OCI-LY3 (cell line): ENCODE results near the gene CBY1.

ENCODE experiments used
- H2AFZ ChIP-seq: fragments of 200-600, 300-600 bp; shearing (Covaris generic); 2 replicates; pipeline ENCODE4 v1.6.0; 2014; ENCODE audit warnings: antibody characterized with exemption, low read depth, low read length
- H3K27ac ChIP-seq: fragments of 200-600, 300-600 bp; sonication (generic); 2 replicates; pipeline ENCODE4 v1.5.1; 2014; ENCODE audit warnings: mild to moderate bottlenecking, low read length, moderate library complexity, mixed read lengths
- H3K27me3 ChIP-seq: fragments of 200-600, 300-600 bp; sonication (generic); 2 replicates; pipeline ENCODE4 v1.6.1; 2014; ENCODE audit warnings: low read depth, low read length, mixed read lengths
- H3K36me3 ChIP-seq: fragments of 200-600, 300-600 bp; sonication (generic); replicated peaks from 2 replicates; pipeline ENCODE3; 2014; ENCODE audit warnings: low read depth, low read length, mixed read lengths
- H3K4me1 ChIP-seq: fragments of 300-600, 200-600 bp; sonication (generic); 2 replicates; pipeline ENCODE4 v1.6.1; 2014; ENCODE audit warnings: low read length, mixed read lengths
- H3K4me2 ChIP-seq: fragments of 200-600, 300-600 bp; sonication (generic); 2 replicates; pipeline ENCODE4 v1.6.1; 2014; ENCODE audit warnings: low read length, mixed read lengths
- H3K4me3 ChIP-seq: fragments of 300-600, 200-600 bp; sonication (generic); 2 replicates; pipeline ENCODE4 v1.5.1; 2014; ENCODE audit warnings: antibody characterized with exemption, mild to moderate bottlenecking, low read length, moderate library complexity
- H3K79me2 ChIP-seq: fragments of 300-600, 200-600 bp; shearing (Covaris generic); 2 replicates; pipeline ENCODE4 v1.6.1; 2014; ENCODE audit warnings: mild to moderate bottlenecking, low read length, mixed read lengths
- H3K9ac ChIP-seq: fragments of 300-600, 200-600 bp; shearing (Covaris generic); 2 replicates; pipeline ENCODE4 v1.6.0; 2014; ENCODE audit warnings: mild to moderate bottlenecking, low read length, moderate library complexity
- H3K9me3 ChIP-seq: fragments of 200-600, 300-600 bp; shearing (Covaris generic); 2 replicates; pipeline ENCODE4 v1.6.1; 2014; ENCODE audit warnings: low read length, mixed read lengths; ENCODE audit not compliant: insufficient read depth
- H4K20me1 ChIP-seq: fragments of 200-600, 300-600 bp; sonication (generic); 2 replicates; pipeline ENCODE4 v1.6.1; 2016; ENCODE audit warnings: low read length, mixed read lengths; ENCODE audit not compliant: insufficient read depth
- CTCF ChIP-seq: fragments of 200-600, 300-600 bp; sonication (generic); IDR thresholded peaks from 2 replicates; pipeline ENCODE4 v1.5.1; 2014; ENCODE audit warnings: antibody characterized with exemption, low read length, low read depth
- EZH2phosphoT487 ChIP-seq: fragments of 200-600 bp; shearing (Covaris generic); IDR thresholded peaks from 2 replicates; pipeline ENCODE4 v1.6.1; 2018; ENCODE audit warnings: antibody characterized with exemption, mixed run types, low read depth

The CBY1 gene

GRCh38 chr22:38645430-38645829, 11.0 kb upstream of the CBY1 start:
- Histone ChIP-seq H3K9ac (no peak overlapping the region), H3K27ac (no peak overlapping the region)

GRCh38 chr22:38649841-38650522, 6.5 kb upstream of the CBY1 start:
- H3K4me2 ChIP-seq, result no peak overlapping the region
- H3K4me3 ChIP-seq, result no peak overlapping the region
- no peaks in the 10 kb centered on the region for H3K27me3 ChIP-seq
- TF ChIP-seq EZH2phosphoT487, result no peak
- no peak for TF ChIP-seq CTCF
- no peak overlapping the region for H3K9ac ChIP-seq
- H3K4me1 ChIP-seq, result no peaks in the 10 kb centered on the region
- H3K36me3 ChIP-seq, result no peaks in the 10 kb centered on the region
- H3K9me3 ChIP-seq, result no peaks in the 10 kb centered on the region
- H4K20me1 ChIP-seq, result no peaks in the 10 kb centered on the region
- no peak overlapping the region for H2AFZ ChIP-seq
- no peaks in the 10 kb centered on the region for H3K79me2 ChIP-seq
- no peak overlapping the region for H3K27ac ChIP-seq

More at GRCh38 chr22:38645430-38645829, 11.0 kb upstream of the CBY1 start:
- no peaks in the 10 kb centered on the region for H3K9me3 ChIP-seq
- no peak overlapping the region for H2AFZ ChIP-seq
- no peaks in the 10 kb centered on the region for H3K79me2 ChIP-seq
- no peaks in the 10 kb centered on the region for H4K20me1 ChIP-seq
- no peak overlapping the region for H3K4me3 ChIP-seq
- no peaks in the 10 kb centered on the region for H3K27me3 ChIP-seq
- H3K36me3 ChIP-seq, result no peaks in the 10 kb centered on the region
- TF ChIP-seq EZH2phosphoT487, result no peak
- no peak overlapping the region for H3K4me2 ChIP-seq
- no peaks in the 10 kb centered on the region for H3K4me1 ChIP-seq

DNA sequence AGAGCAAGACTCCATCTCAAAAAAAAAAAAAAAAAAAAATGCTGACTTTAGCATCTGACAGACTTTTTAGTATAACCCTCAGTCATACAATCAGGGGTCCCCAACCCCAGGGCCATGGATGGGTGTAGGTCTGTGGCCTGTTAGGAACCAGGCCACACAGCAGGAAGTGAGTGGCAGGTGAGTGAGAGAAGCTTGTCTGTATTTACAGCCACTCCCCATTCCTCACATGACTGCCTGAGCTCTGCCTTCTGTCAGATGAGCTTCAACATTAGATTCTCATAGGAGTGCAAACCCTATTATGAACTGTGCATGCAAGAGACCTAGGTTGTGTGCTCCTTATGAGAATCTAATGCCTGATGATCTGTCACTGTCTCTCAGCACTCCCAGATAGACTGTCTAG, 3.6 kb upstream of the CBY1 start:
- H3K36me3 ChIP-seq, result no peaks in the 10 kb centered on the region
- H3K9me3 ChIP-seq, result no peaks in the 10 kb centered on the region
- H3K4me2 ChIP-seq, result no peak overlapping the region
- peaks cover 8% of the 10 kb centered on the region for H3K4me1 ChIP-seq
- H3K27me3 ChIP-seq, result no peaks in the 10 kb centered on the region
- H3K79me2 ChIP-seq, result peaks cover 7% of the 10 kb centered on the region
- no peak overlapping the region for H3K9ac ChIP-seq
- TF ChIP-seq EZH2phosphoT487, result no peak
- no peak for TF ChIP-seq CTCF
- no peak overlapping the region for H2AFZ ChIP-seq
- no peaks in the 10 kb centered on the region for H4K20me1 ChIP-seq
- no peak overlapping the region for H3K27ac ChIP-seq
- no peak overlapping the region for H3K4me3 ChIP-seq

GRCh38 chr22:38653741-38654140, 2.7 kb upstream of the CBY1 start:
- H3K27me3 ChIP-seq, result no peaks in the 10 kb centered on the region
- no peak for TF ChIP-seq EZH2phosphoT487
- no peak for TF ChIP-seq CTCF

More at GRCh38 chr22:38653741-38654140, 2.7 kb upstream of the CBY1 start:
- Histone ChIP-seq H3K79me2 (peaks cover 7% of the 10 kb centered on the region), H3K4me2 (no peak overlapping the region), H3K9ac (no peak overlapping the region), H4K20me1 (no peaks in the 10 kb centered on the region), H3K36me3 (no peaks in the 10 kb centered on the region), H3K27ac (no peak overlapping the region), H3K4me3 (no peak overlapping the region), H3K4me1 (peaks cover 8% of the 10 kb centered on the region), H2AFZ (no peak overlapping the region), H3K9me3 (no peaks in the 10 kb centered on the region)
